Activated T-cell treated with anti-CD3 and anti-CD28 coated beads for 1 hour (primary cell): ENCODE measurements around the gene YIPF4.
"Not testable (repeated sequence)": the region's sequence is repeated elsewhere in the genome, so short reads cannot be mapped to it uniquely, and the experiment has no call there.

ENCODE experiments used
- DNase-seq: peaks from one replicate; pipeline ENCODE4 v3.0.0-alpha.2; 2020; ENCODE audit warnings: low read depth

YIPF4 gene

DNA sequence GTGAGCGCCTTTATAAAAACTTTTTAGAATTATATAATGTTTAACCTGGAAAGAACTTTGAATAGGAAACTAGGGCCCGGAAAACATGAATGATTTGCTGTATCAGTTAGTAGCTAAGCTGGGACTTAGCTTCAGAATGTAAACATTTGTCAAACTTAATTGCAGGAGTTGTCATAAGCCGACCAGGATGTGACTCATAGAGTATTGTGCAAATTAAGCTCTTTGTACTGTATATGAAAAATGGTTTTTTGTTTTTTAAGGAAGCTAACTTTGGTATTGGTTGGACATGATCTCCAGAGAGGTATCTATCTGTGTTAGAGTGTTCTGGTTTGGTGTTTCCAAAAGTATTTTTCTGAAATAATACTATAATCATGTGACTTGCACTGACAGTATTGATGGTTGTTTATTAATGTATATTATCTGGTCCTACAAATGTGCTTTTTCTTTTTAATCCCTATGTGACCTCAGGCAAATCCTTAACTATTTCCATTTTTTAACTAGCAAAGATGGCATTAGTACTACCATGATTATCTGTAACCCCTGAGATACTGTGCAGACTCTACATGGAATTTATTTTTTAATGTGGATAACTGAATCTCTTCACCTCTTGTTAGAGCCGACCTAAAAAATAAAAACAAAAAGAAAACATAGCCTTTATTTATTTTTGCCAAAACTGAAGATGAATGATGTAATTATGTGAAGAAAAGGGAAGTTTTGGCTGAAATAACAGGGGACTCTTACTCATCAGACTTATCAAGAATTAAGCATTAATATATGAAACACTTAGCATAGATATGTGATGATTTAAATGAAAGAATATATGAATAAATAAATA, 11.7 kb downstream of the YIPF4 start:
- no peak for DNase-seq

- DNase-seq = no peak
Observed at GRCh38 chr2:32290000-32290339, 12.3 kb downstream of the YIPF4 start.

DNA sequence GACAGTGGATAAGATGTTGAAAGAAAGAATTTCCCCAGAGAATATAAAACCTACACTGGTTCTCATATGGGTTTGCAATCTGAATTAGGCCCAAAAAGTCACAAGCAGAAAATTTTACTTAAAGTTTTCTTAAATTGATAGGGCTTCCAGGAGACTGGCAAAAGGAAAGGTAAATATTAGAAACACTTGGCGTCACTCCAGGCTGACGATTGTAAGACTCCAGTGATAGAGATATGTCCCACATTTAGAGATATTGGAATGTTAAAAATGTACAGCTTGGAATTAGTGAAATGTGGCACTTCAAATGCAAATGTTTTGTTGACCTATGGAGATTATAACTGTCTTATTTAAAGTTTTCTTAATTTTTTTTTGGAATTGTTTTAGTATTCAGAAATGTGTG, 14.0 kb downstream of the YIPF4 start:
- no peak for DNase-seq

DNA sequence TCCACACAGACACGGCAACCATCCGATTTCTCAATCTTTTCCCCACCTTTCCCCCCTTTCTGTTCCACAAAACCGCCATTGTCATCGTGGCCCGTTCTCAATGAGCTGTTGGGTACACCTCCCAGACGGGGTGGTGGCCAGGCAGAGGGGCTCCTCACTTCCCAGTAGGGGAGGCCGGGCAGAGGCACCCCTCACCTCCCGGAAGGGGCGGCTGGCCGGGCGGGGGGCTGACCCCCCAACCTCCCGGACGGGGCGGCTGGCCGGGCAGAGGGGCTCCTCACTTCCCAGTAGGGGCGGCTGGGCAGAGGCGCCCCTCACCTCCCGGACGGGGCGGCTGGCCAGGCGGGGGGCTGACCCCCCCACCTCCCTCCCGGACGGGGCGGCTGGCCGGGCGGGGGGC, 15.8 kb downstream of the YIPF4 start:
- not testable (repeated sequence) for DNase-seq

DNA sequence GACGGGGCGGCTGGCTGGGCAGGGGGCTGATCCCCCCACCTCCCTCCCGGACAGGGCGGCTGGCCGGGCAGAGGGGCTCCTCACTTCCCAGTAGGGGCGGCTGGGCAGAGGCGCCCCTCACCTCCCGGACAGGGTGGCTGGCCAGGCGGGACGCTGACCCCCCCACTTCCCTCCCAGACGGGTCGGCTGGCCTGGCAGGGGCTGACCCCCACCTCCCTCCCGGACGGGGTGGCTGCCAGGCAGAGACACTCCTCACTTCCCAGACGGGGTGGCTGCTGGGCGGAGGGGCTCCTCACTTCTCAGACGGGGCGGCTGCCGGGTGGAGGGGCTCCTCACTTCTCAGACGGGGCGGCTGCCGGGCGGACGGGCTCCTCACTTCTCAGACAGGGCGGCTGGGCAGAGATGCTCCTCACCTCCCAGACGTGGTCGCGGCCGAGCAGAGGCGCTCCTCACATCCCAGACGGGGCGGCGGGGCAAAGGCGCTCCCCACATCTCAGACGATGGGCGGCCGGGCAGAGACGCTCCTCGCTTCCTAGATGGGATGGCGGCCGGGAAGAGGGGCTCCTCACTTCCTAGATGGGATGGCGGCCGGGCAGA, 16.4 kb downstream of the YIPF4 start:
- DNase-seq = not testable (repeated sequence)

DNA sequence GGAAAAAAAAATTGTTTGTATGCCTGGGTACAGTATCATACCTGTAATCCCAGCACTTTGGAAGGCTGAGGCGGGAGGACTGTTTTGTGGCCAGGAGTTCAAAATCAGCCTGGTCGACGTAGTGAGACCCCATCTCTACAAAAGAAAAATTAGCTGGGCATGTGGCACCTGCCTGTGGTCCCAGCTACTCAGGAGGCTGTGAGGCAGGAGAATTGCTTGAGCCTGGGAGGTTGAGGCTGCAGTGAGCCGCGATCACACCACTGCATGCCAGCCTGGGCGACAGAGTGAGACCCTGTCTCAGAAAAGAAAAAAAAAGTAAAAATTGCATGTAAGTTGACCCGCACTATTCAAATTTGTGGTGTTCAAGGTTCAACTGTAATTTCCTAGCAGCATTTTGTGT, 32.9 kb downstream of the YIPF4 start:
- DNase-seq = no peak

DNA sequence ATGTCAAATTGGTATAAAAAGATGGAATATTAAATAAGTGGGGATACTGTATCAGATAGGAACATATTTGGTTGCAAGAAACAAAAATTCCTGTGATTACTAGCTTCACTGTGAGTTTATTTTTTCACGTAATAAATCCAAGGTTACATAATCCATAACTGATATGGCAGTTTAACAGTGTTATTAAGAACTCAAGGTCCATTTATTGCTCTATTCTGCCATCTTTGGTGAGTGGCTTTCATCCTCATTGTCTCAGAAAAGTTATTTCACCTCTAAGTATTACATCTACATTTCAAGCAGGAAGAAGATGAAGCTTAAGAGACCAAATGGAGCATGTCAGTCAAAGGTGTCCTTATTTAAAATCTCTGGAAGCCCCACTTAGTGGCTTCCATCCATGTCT, 37.2 kb downstream of the YIPF4 start:
- no peak for DNase-seq

GRCh38 chr2:32328679-32329078, 51.0 kb downstream of the YIPF4 start:
- DNase-seq = not testable (repeated sequence)

GRCh38 chr2:32329180-32329980, 51.7 kb downstream of the YIPF4 start:
- not testable (repeated sequence) for DNase-seq

- no peak for DNase-seq
Observed at GRCh38 chr2:32330136-32330535, 52.4 kb downstream of the YIPF4 start.

GRCh38 chr2:32342801-32343200, 65.1 kb downstream of the YIPF4 start:
- no peak for DNase-seq

DNA sequence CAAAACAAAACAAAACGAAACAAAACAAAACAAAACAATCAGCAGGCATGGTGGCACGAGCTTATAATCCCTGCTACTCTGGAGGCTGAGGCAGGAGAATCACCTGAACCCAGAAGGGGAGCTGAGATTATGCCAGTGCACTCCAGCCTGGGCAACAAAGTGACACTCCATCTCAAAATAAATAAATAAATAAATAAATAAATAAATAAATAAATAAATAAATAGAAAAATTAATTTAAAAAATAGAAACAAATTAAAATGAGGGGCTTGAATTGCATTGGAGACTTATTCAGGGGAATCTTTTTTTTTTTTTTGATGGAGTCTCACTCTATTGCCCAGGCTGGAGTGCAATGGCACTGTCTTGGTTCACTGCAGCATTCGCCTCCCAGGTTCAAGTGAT, 73.1 kb downstream of the YIPF4 start:
- not testable (repeated sequence) for DNase-seq

DNA sequence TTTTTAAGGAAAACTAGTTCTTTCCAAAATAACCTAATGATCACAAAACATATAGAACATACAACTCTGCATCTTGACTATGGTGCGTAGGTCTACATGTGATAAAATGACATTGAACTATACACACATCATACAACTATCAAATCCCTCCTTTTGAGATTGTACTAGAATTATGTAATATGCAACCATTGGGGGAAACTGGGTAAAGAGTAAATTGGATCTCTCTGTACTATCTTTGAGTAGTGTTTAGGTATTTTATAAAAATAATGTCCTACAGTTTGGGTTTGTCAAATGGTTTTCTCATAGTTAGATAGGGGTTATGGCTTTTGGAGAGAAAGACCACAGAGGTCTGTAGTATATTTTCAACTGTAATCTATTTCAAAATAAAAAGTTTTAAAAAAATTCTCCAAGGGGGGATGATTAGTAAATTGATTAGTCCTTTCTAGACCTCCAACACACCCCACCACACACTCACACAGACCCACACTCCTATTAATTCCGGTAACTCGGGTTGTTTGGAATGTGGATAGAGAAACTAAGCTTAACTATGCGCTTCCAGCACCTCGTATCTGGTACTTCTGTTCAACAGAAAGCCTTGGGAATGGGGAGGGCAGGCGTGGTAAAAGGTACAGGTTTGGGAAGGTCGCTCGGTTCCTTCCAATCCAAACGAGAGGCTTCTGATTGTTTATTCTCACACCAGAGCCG, 78.4 kb downstream of the YIPF4 start:
- no peak for DNase-seq

DNA sequence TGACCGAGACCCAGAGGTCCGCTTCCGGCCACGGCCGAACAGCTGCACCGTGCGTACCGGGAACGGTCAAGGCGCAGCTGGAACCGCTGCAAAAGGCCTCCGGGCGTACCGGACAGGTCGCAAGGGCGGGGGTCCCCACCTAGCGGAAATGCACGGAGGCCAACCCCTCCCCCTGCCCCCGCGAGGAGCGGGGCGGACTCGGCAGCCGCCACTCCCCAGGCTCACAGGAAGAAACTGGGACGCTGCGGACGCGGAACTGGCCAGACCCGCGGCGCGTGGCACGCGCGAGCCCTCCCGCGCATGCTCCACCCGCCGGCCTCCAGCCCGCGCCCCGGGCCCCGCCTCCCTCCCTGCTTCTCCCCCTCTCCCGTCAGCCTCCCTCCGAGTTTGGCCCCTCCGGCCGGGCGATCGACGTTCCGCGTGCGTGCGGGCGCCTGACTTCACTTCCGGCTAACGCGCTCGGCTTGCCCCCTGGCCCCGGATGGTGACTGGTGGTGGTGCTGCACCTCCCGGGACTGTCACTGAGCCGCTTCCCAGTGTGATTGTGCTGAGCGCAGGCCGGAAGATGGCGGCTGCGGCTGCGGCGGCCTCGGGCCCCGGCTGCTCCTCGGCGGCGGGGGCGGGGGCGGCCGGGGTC, 79.1 kb downstream of the YIPF4 start, which contains the start of gene BIRC6:
BIRC6 (plus strand) TSS at position 343 of the 637 bp plus-strand sequence; CDS start at position 482, 139 bp downstream.
- peak; percentile 82 for DNase-seq

DNA sequence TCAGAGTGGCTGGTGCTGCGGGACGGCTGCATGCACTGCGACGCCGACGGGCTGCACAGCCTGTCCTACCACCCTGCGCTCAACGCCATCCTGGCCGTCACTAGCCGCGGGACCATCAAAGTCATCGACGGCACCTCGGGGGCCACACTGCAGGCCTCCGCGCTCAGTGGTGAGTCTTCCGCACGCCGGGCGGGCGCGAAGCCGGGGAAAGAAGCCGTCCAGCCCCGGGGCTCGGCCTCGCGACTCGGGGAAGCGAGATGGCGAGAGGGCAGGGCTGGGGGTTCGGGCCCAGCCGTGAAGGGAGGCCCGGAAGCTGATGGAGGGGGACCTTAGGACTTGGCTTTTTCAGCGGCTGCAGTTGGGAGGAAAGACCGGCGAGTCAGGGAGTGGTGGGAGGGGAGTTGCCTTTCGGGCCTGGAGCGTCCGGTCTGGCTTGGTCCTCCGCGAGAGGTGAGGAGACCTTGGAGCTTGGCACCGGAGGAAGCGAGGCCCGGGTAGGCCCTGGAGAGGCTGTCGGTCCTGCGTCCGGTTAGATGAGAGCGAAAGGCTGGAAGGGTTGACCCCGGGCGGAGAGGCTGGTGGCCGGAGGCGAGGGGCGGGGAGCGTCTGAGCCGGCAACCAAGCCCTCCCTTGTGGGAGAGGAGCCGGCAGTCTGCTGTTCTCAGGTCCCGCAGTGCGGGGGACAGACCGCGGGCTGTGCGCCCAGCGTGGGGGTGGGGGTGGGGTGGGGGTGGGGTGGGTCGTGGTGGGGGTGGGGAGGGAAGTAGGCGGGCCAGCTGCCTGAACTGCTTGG, 79.8 kb downstream of the YIPF4 start:
- DNase-seq = peak; percentile 5

DNA sequence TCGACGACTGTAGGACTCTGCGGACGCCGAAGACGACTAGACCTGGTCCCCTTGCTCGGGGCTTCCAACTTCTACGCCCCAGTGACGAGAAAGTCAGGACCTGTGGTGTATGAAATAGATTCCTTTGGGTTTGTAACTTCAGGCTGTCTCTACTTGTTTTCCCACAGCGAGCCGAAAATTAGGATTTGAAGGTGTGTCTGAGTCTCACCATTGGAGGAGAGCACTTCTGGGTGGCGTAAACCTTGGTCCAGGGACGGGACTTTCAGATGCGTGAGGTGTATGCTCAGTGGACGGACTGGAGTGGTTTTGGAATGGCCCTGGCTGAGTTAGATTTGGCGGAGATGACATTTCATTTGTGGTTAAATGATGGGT, 80.4 kb downstream of the YIPF4 start:
- DNase-seq = peak; percentile 5

GRCh38 chr2:32360416-32360815, 82.7 kb downstream of the YIPF4 start:
- DNase-seq = no peak

DNA sequence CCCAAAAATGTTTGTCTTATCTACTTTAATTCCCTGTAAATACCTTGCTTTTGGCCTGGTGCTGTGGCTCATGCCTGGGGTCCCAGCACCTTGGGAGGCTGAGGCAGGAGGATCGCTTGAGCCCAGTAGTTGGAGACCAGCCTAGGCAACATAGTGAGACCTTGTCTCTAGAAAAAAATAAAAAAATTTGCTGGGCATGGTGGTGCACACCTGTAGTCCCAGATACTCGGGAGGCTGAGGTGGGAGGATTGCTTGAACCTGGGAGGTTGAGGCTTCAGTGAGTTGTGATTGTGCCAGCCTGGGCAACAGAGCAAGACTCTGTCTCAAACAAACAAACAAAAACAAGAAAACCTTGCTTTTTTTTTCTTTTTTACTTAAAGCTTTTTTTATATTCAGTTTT, 85.3 kb downstream of the YIPF4 start:
- DNase-seq = not testable (repeated sequence)

GRCh38 chr2:32363597-32363996, 85.9 kb downstream of the YIPF4 start:
- no peak for DNase-seq

- not testable (repeated sequence) for DNase-seq
Observed at GRCh38 chr2:32364290-32364689, 86.6 kb downstream of the YIPF4 start.

DNA sequence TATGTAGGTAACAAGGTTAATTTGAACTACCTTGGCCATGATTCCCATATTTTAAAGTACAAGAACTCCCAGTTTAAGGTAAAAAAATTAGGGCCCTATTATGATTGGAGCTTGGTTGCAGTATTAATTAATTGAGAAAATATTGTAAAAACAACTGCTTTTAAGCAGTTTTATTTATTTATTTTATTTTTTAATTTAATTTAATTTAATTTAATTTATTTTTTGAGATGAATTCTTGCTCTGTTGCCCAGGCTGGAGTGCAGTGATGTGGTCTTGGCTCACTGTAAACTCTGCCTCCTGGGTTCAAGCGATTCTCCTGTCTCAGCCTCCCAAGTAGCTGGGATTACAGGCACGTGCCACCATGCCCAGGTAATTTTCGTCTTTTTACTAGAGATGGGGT, 88.0 kb downstream of the YIPF4 start:
- not testable (repeated sequence) for DNase-seq
